ENCODE data around the gene OR5D18. TPM values are rescaled to one million over a fixed set of nuclear protein-coding genes. Genes with fewer than 3 reads are reported as not detected.

Gene OR5D18
- total and polyA plus RNA-seq, 10 of the 15 experiments (the other 5 are each of a cell fraction or from before 2014, with no cell fraction given) = not detected

DNA sequence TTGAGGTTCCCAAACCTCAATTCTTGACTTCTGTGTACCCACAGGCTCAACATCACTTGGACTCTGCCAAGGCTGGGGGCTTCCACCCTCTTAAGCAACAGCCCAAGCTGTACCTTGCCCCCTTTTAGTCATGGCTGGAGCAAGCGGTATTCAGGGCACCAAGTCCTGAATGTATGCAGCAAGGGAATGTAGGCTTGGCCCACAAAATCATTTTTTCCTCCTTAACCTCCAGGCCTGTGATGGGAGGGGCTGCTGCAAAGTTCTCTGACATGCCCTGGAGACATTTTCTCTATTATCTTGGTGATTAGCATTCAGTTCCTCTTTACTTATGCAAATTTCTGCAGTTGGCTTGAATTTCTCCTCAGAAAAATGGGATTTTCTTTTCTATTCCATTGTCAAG is 13.2 kb upstream of the OR5D18 start (continued):
- TF ChIP-seq KLF5 (IDR thresholded peaks at IDR 0.05; ENCODE audit: partially characterized antibody) (no peak), RAD51 (IDR thresholded peaks at IDR 0.05) (no peak)
- TF ChIP-seq, protein P1, sequence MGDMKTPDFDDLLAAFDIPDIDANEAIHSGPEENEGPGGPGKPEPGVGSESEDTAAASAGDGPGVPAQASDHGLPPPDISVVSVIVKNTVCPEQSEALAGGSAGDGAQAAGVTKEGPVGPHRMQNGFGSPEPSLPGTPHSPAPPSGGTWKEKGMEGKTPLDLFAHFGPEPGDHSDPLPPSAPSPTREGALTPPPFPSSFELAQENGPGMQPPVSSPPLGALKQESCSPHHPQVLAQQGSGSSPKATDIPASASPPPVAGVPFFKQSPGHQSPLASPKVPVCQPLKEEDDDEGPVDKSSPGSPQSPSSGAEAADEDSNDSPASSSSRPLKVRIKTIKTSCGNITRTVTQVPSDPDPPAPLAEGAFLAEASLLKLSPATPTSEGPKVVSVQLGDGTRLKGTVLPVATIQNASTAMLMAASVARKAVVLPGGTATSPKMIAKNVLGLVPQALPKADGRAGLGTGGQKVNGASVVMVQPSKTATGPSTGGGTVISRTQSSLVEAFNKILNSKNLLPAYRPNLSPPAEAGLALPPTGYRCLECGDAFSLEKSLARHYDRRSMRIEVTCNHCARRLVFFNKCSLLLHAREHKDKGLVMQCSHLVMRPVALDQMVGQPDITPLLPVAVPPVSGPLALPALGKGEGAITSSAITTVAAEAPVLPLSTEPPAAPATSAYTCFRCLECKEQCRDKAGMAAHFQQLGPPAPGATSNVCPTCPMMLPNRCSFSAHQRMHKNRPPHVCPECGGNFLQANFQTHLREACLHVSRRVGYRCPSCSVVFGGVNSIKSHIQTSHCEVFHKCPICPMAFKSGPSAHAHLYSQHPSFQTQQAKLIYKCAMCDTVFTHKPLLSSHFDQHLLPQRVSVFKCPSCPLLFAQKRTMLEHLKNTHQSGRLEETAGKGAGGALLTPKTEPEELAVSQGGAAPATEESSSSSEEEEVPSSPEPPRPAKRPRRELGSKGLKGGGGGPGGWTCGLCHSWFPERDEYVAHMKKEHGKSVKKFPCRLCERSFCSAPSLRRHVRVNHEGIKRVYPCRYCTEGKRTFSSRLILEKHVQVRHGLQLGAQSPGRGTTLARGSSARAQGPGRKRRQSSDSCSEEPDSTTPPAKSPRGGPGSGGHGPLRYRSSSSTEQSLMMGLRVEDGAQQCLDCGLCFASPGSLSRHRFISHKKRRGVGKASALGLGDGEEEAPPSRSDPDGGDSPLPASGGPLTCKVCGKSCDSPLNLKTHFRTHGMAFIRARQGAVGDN (IDR thresholded peaks at IDR 0.05) = no peak

DNA sequence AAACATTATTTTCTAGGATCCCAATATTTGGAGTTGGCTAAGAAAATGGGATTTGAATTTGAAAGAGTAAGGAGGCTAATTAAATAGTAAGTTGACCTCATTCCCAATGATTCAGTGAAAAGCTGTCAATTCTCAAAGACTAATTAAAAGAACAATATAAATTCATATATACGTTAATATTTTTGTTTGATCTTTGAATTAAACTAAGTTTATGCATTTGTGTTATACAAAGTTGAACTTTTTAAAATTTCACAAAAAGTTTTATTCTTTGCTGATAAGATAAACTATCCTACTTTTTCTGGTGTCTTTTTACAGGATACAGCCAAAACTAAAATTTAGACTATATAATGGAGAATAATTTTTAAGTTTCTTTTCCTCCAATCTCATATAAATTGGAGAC is 8.4 kb upstream of the OR5D18 start, which contains the start of gene OR5L1:
OR5L1 (plus strand) TSS at position 301 of the 400 bp plus-strand sequence. CDS start 100 bp downstream, outside the sequence.
- Histone ChIP-seq H4K20me1 (ENCODE audit: control insufficient read depth, insufficient read depth) (no peaks in the 10 kb centered on the region), H3K36me3 (ENCODE audit: control insufficient read depth in 2 of 2, insufficient read depth in 2 of 2, low read length in 1 of 2) (no peaks in the 10 kb centered on the region), H2AFZ (ENCODE audit: control insufficient read depth, low read depth, low read length) (no peak within 1 kb of the TSS), H3K9ac (ENCODE audit: control insufficient read depth, insufficient read depth, low read length) (no peak within 1 kb of the TSS), H3K4me1 (ENCODE audit: control insufficient read depth, insufficient read depth, low read length) (no peaks in the 10 kb centered on the region), H3K4me3 (no peak within 1 kb of the TSS), H3K27me3 (replicated peaks in 1 of 2; ENCODE audit: control insufficient read depth in 2 of 2, insufficient read depth in 2 of 2, low read length in 1 of 2) (no peaks in the 10 kb centered on the region), H3K9me3 (replicated peaks; ENCODE audit: control insufficient read depth, insufficient read depth, low read length) (no peaks in the 10 kb centered on the region; the same call in 2 of the 3 replicates), H3K4me2 (ENCODE audit: control insufficient read depth, insufficient read depth) (no peak within 1 kb of the TSS), H3K79me2 (ENCODE audit: control insufficient read depth, insufficient read depth, low read length) (no peaks in the 10 kb centered on the region), H3K27ac (ENCODE audit: control insufficient read depth, insufficient read depth) (no peak within 1 kb of the TSS)
- WGBS (ENCODE audit: insufficient coverage, insufficient replicate concordance, low lambda C conversion rate, missing lambda C conversion rate) = 52% methylated on average over 1 of the region's 1 CpG
- FAIRE-seq (no peak), DNase-seq (ENCODE audit: low read depth, low spot score) (no peak), ATAC-seq (no peak)
- SMC1A ChIA-PET (ENCODE audit: uncharacterized antibody, unreplicated experiment) = no interaction called here
- BruUV-seq (replicated peaks) = no TSS peak
- intact Hi-C loops (cut with micrococcal nuclease; ENCODE audit: unreplicated experiment) = loop anchor here (10.0 kb wide), 1 partner anchor 104 kb away; the partner anchor contains the start of gene OR5W2
- RAD21 ChIA-PET (ENCODE audit: unreplicated experiment) = no interaction called here
- POLR2A ChIA-PET = no interaction called here
- CTCF ChIA-PET = no interaction called here
- in situ Hi-C loops (cut with MboI) = no loop called here
- no peak for TF ChIP-seq CREB1 (IDR thresholded peaks at IDR 0.05; ENCODE audit: low read depth)
- no peak for TF ChIP-seq MYB (IDR thresholded peaks at IDR 0.05; ENCODE audit: borderline replicate concordance, low read depth, low read length)
- TF ChIP-seq, protein P2, sequence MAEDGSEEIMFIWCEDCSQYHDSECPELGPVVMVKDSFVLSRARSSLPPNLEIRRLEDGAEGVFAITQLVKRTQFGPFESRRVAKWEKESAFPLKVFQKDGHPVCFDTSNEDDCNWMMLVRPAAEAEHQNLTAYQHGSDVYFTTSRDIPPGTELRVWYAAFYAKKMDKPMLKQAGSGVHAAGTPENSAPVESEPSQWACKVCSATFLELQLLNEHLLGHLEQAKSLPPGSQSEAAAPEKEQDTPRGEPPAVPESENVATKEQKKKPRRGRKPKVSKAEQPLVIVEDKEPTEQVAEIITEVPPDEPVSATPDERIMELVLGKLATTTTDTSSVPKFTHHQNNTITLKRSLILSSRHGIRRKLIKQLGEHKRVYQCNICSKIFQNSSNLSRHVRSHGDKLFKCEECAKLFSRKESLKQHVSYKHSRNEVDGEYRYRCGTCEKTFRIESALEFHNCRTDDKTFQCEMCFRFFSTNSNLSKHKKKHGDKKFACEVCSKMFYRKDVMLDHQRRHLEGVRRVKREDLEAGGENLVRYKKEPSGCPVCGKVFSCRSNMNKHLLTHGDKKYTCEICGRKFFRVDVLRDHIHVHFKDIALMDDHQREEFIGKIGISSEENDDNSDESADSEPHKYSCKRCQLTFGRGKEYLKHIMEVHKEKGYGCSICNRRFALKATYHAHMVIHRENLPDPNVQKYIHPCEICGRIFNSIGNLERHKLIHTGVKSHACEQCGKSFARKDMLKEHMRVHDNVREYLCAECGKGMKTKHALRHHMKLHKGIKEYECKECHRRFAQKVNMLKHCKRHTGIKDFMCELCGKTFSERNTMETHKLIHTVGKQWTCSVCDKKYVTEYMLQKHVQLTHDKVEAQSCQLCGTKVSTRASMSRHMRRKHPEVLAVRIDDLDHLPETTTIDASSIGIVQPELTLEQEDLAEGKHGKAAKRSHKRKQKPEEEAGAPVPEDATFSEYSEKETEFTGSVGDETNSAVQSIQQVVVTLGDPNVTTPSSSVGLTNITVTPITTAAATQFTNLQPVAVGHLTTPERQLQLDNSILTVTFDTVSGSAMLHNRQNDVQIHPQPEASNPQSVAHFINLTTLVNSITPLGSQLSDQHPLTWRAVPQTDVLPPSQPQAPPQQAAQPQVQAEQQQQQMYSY (CRISPR knock-in tag; IDR thresholded peaks at IDR 0.05) = no peak
- TF ChIP-seq SP1 (IDR thresholded peaks at IDR 0.05; ENCODE audit: low read depth, low read length) = no peak
- no peak for TF ChIP-seq BHLHE40 (IDR thresholded peaks at IDR 0.05; ENCODE audit: borderline replicate concordance in 1 of 2, low read depth in 2 of 2, low read length in 1 of 2)
- TF ChIP-seq, protein P3, sequence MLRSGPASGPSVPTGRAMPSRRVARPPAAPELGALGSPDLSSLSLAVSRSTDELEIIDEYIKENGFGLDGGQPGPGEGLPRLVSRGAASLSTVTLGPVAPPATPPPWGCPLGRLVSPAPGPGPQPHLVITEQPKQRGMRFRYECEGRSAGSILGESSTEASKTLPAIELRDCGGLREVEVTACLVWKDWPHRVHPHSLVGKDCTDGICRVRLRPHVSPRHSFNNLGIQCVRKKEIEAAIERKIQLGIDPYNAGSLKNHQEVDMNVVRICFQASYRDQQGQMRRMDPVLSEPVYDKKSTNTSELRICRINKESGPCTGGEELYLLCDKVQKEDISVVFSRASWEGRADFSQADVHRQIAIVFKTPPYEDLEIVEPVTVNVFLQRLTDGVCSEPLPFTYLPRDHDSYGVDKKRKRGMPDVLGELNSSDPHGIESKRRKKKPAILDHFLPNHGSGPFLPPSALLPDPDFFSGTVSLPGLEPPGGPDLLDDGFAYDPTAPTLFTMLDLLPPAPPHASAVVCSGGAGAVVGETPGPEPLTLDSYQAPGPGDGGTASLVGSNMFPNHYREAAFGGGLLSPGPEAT (IDR thresholded peaks at IDR 0.05; ENCODE audit: low read depth) = no peak
- TF ChIP-seq BRCA1 (IDR thresholded peaks at IDR 0.05; ENCODE audit: low read depth, low read length) = no peak
- TF ChIP-seq TCF12 (IDR thresholded peaks at IDR 0.05; ENCODE audit: low read depth, low read length) = no peak
- no peak for TF ChIP-seq SMAD5 (IDR thresholded peaks at IDR 0.05; ENCODE audit: low read depth)
- TF ChIP-seq EED (IDR thresholded peaks at IDR 0.05; ENCODE audit: low read depth) = no peak
- TF ChIP-seq SPI1 (IDR thresholded peaks at IDR 0.05; ENCODE audit: borderline replicate concordance, insufficient read depth, low read depth, low read length) = no peak
